ENCODE measurements around the gene QARS1. TPM values are rescaled to one million over a fixed set of nuclear protein-coding genes. Genes with fewer than 3 reads are reported as not detected.

Gene QARS1

DNA sequence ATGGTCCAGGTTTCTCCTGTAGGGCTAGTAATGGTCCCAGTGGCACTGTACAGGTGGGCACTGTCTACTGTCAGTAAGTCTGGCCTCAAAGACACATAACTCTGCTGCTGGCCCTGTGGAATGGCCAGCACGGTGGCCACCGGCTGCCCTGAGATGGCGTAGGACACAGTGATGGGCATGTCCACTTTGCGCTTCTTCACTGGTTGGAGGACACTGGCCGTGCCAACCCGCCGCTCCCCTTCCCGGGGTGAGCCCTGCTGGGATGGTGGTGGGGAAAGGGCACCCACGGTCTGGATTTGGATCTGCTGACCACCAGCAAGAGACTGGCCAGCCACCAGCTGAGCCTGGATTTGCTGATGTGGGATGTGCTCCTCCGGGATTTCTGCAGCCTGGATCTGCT lies 47.3 kb downstream of the QARS1 start:
- Histone ChIP-seq H3K27me3 (ENCODE audit: control insufficient read depth in 3 of 3, insufficient read depth in 3 of 3, low read depth in 1 of 3, low read length in 3 of 3) (no peaks in the 10 kb centered on the region), H2AK5ac (ENCODE audit: low read depth, low read length) (no peak overlapping the region), H2AFZ (ENCODE audit: low read length) (no peak overlapping the region), H2BK12ac (ENCODE audit: low read length) (no peak overlapping the region), H4K91ac (ENCODE audit: low read depth, low read length, poor library complexity) (no peak overlapping the region), H3K79me1 (ENCODE audit: low read depth, low read length) (peaks cover 9% of the 10 kb centered on the region), H3K14ac (ENCODE audit: low read length) (no peak overlapping the region), H3K9ac (ENCODE audit: low read depth, low read length, poor library complexity) (no peak overlapping the region), H4K8ac (ENCODE audit: low read depth, low read length) (no peak overlapping the region), H2BK15ac (ENCODE audit: low read length) (no peak overlapping the region), H3K4me2 (ENCODE audit: insufficient read depth, low read length, poor library complexity, severe bottlenecking) (no peak overlapping the region), H2BK5ac (ENCODE audit: low read length) (no peak overlapping the region), H3K36me3 (replicated peaks in 1 of 2; ENCODE audit: control insufficient read depth in 2 of 2, insufficient read depth in 2 of 2, low read length in 2 of 2) (peaks cover 37 to 86% of the 10 kb centered on the region in 2 donors), H3K4me3 (ENCODE audit: low read length in 2 of 2) (peak overlapping the region in 1 of 2 donors; percentile 44), H3K27ac (replicated peaks; ENCODE audit: low read length) (no peak overlapping the region), H2BK120ac (ENCODE audit: low read depth, low read length) (no peak overlapping the region), H3K4ac (ENCODE audit: low read length) (no peak overlapping the region), H3K23ac (ENCODE audit: low read depth, low read length, poor library complexity) (no peak overlapping the region), H3K9me3 (replicated peaks in 1 of 2; ENCODE audit: control insufficient read depth in 2 of 2, insufficient read depth in 1 of 2, low read depth in 1 of 2, low read length in 2 of 2) (no peaks in the 10 kb centered on the region), H3K4me1 (ENCODE audit: control insufficient read depth in 2 of 2, insufficient read depth in 1 of 2, low read depth in 1 of 2, low read length in 2 of 2) (no peaks in the 10 kb centered on the region), H3K18ac (ENCODE audit: low read length) (no peak overlapping the region)
- no peak for DNase-seq (ENCODE audit: low spot score)
- WGBS, 2 donors (ENCODE audit: extremely low coverage in 2 of 2, insufficient read length in 2 of 2, insufficient replicate concordance in 1 of 2) = no CpG with 5 or more reads among the region's 10 CpGs

GRCh38 chr3:49054344-49054862 lies 50.2 kb downstream of the QARS1 start:
- Histone ChIP-seq H2BK120ac (ENCODE audit: low read depth, low read length) (no peak overlapping the region), H2AK5ac (ENCODE audit: low read depth, low read length) (no peak overlapping the region), H3K4me1 (ENCODE audit: control insufficient read depth in 2 of 2, insufficient read depth in 1 of 2, low read depth in 1 of 2, low read length in 2 of 2) (no peaks in the 10 kb centered on the region), H3K4me3 (ENCODE audit: low read length in 2 of 2) (no peak overlapping the region), H2AFZ (ENCODE audit: low read length) (no peak overlapping the region), H3K23ac (ENCODE audit: low read depth, low read length, poor library complexity) (no peak overlapping the region), H3K36me3 (replicated peaks in 1 of 2; ENCODE audit: control insufficient read depth in 2 of 2, insufficient read depth in 2 of 2, low read length in 2 of 2) (peaks cover 41 to 84% of the 10 kb centered on the region in 2 donors), H4K8ac (ENCODE audit: low read depth, low read length) (no peak overlapping the region), H2BK12ac (ENCODE audit: low read length) (no peak overlapping the region), H3K4me2 (ENCODE audit: insufficient read depth, low read length, poor library complexity, severe bottlenecking) (no peak overlapping the region), H3K9ac (ENCODE audit: low read depth, low read length, poor library complexity) (no peak overlapping the region), H3K9me3 (replicated peaks in 1 of 2; ENCODE audit: control insufficient read depth in 2 of 2, insufficient read depth in 1 of 2, low read depth in 1 of 2, low read length in 2 of 2) (no peaks in the 10 kb centered on the region), H3K79me1 (ENCODE audit: low read depth, low read length) (peaks cover 7% of the 10 kb centered on the region), H3K27me3 (ENCODE audit: control insufficient read depth in 3 of 3, insufficient read depth in 3 of 3, low read depth in 1 of 3, low read length in 3 of 3) (no peaks in the 10 kb centered on the region), H3K4ac (ENCODE audit: low read length) (no peak overlapping the region), H3K14ac (ENCODE audit: low read length) (no peak overlapping the region), H3K27ac (replicated peaks; ENCODE audit: low read length) (no peak overlapping the region), H4K91ac (ENCODE audit: low read depth, low read length, poor library complexity) (no peak overlapping the region), H3K18ac (ENCODE audit: low read length) (no peak overlapping the region), H2BK5ac (ENCODE audit: low read length) (no peak overlapping the region), H2BK15ac (ENCODE audit: low read length) (no peak overlapping the region)
- DNase-seq (ENCODE audit: low spot score) = no peak
- no CpG with 5 or more reads among the region's 2 CpGs for WGBS, 2 donors (ENCODE audit: extremely low coverage in 2 of 2, insufficient read length in 2 of 2, insufficient replicate concordance in 1 of 2)

DNA sequence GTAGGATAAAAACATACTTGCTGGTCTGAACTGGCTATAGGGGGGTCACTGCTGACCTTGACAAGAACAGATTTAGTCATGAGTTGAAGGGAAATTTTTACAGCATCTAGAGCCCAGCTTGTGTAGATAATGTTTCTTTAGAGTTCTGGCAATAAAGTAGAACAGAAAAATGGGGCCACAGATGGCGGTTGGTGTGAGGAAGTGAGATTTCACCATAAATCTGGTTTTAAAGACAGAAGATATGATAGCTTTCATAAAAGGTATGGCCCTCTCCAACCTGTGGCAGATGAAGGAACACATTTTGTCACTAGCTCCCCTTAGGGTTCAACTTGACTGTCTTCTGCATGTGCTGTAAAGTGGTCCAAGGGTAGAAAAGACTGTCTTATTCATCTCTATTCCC lies 51.0 kb downstream of the QARS1 start:
- H2AFZ ChIP-seq (ENCODE audit: low read length) = no peak overlapping the region
- H3K9me3 ChIP-seq (replicated peaks in 1 of 2; ENCODE audit: control insufficient read depth in 2 of 2, insufficient read depth in 1 of 2, low read depth in 1 of 2, low read length in 2 of 2) = no peaks in the 10 kb centered on the region
- H3K4ac ChIP-seq (ENCODE audit: low read length) = no peak overlapping the region
- H2BK5ac ChIP-seq (ENCODE audit: low read length) = no peak overlapping the region
- H3K23ac ChIP-seq (ENCODE audit: low read depth, low read length, poor library complexity) = no peak overlapping the region
- H3K27ac ChIP-seq (replicated peaks; ENCODE audit: low read length) = no peak overlapping the region
- no peak for DNase-seq (ENCODE audit: low spot score)
- no peak overlapping the region for H3K4me2 ChIP-seq (ENCODE audit: insufficient read depth, low read length, poor library complexity, severe bottlenecking)
- peaks cover 4% of the 10 kb centered on the region for H3K79me1 ChIP-seq (ENCODE audit: low read depth, low read length)
- H3K36me3 ChIP-seq (replicated peaks in 1 of 2; ENCODE audit: control insufficient read depth in 2 of 2, insufficient read depth in 2 of 2, low read length in 2 of 2) = peaks cover 41 to 84% of the 10 kb centered on the region in 2 donors
- H4K8ac ChIP-seq (ENCODE audit: low read depth, low read length) = no peak overlapping the region
- H2BK15ac ChIP-seq (ENCODE audit: low read length) = no peak overlapping the region
- H3K4me1 ChIP-seq (ENCODE audit: control insufficient read depth in 2 of 2, insufficient read depth in 1 of 2, low read depth in 1 of 2, low read length in 2 of 2) = no peaks in the 10 kb centered on the region
- H3K18ac ChIP-seq (ENCODE audit: low read length) = no peak overlapping the region
- H3K27me3 ChIP-seq (ENCODE audit: control insufficient read depth in 3 of 3, insufficient read depth in 3 of 3, low read depth in 1 of 3, low read length in 3 of 3) = no peaks in the 10 kb centered on the region
- no peak overlapping the region for H4K91ac ChIP-seq (ENCODE audit: low read depth, low read length, poor library complexity)
- no peak overlapping the region for H2BK12ac ChIP-seq (ENCODE audit: low read length)
- H2BK120ac ChIP-seq (ENCODE audit: low read depth, low read length) = no peak overlapping the region
- H2AK5ac ChIP-seq (ENCODE audit: low read depth, low read length) = no peak overlapping the region
- H3K9ac ChIP-seq (ENCODE audit: low read depth, low read length, poor library complexity) = no peak overlapping the region
- no CpG with 5 or more reads among the region's 1 CpG for WGBS, 2 donors (ENCODE audit: extremely low coverage in 2 of 2, insufficient read length in 2 of 2, insufficient replicate concordance in 1 of 2)
- H3K4me3 ChIP-seq (ENCODE audit: low read length in 2 of 2) = no peak overlapping the region
- H3K14ac ChIP-seq (ENCODE audit: low read length) = no peak overlapping the region

Small RNA genes lying within 50 kb of the gene (small RNA-seq; reads per million reads assigned to genes)
- gene RN7SL182P (ENCODE audit: insufficient read depth) = not detected
